SK-N-SH treated with all-trans-retinoic acid at 6 μM for 48 hours (cell line): ENCODE measurements around the gene BARHL1.

Experiments
- ATAC-seq: fragments of 200-7000 bp; cut with Tn5 transposase; 3 replicates; pipeline ENCODE4 v1.9.1; 2020; ENCODE audit warnings: mild to moderate bottlenecking, moderate library complexity
- ARNTL ChIP-seq: fragments of 450-650 bp; formaldehyde crosslinking; IDR thresholded peaks from 2 replicates; pipeline ENCODE4 v1.5.0; 2020; ENCODE audit warnings: low read depth, mild to moderate bottlenecking, moderate library complexity, borderline replicate concordance
- BACH2 ChIP-seq: fragments of 250-450 bp; sonication (Bioruptor Pico); IDR thresholded peaks from 2 replicates; pipeline ENCODE4 v1.9.0; 2021; ENCODE audit warnings: mild to moderate bottlenecking, borderline replicate concordance
- CSDC2 ChIP-seq: fragments of 250-450 bp; sonication (Bioruptor Pico); IDR thresholded peaks from 2 replicates; pipeline ENCODE4 v1.5.0; 2020; ENCODE audit warnings: mild to moderate bottlenecking, moderate library complexity
- ESRRG ChIP-seq: fragments of 250-450 bp; sonication (Bioruptor Pico); IDR thresholded peaks from 2 replicates; pipeline ENCODE4 v1.6.1; 2021; ENCODE audit warnings: mild to moderate bottlenecking
- GLIS3 ChIP-seq: fragments of 250-450 bp; sonication (Bioruptor Pico); IDR thresholded peaks from 2 replicates; pipeline ENCODE4 v1.5.0; 2020; ENCODE audit warnings: mild to moderate bottlenecking, moderate library complexity
- ISL1 ChIP-seq: fragments of 250-450 bp; sonication (Bioruptor Pico); IDR thresholded peaks from 2 replicates; pipeline ENCODE4 v2.1.2; 2022; ENCODE audit warnings: mild to moderate bottlenecking, moderate library complexity
- OSR1 ChIP-seq: fragments of 250-450 bp; sonication (Bioruptor Pico); IDR thresholded peaks from 2 replicates; pipeline ENCODE4 v1.8.0; 2022; ENCODE audit warnings: moderate library complexity, mild to moderate bottlenecking, inconsistent platforms
- PATZ1 ChIP-seq: fragments of 250-450 bp; sonication (Bioruptor Pico); IDR thresholded peaks from 2 replicates; pipeline ENCODE4 v1.8.0; 2020; ENCODE audit warnings: mild to moderate bottlenecking, moderate library complexity, borderline replicate concordance
- PPARA ChIP-seq: fragments of 250-450 bp; sonication (Bioruptor Pico); IDR thresholded peaks from 2 replicates; pipeline ENCODE4 v1.5.0; 2020; ENCODE audit warnings: mild to moderate bottlenecking, borderline replicate concordance
- RARB ChIP-seq: fragments of 250-450 bp; sonication (Bioruptor Pico); IDR thresholded peaks from 2 replicates; pipeline ENCODE4 v1.8.0; 2021; ENCODE audit warnings: mild to moderate bottlenecking, moderate library complexity
- SNAI2 ChIP-seq: fragments of 250-450 bp; sonication (Bioruptor Pico); IDR thresholded peaks from 2 replicates; pipeline ENCODE4 v1.5.0; 2020; ENCODE audit warnings: mild to moderate bottlenecking, moderate library complexity
- TCF4 ChIP-seq: fragments of 250-450 bp; sonication (Bioruptor Pico); IDR thresholded peaks from 2 replicates; pipeline ENCODE4 v1.8.0; 2021; ENCODE audit warnings: mild to moderate bottlenecking, moderate library complexity, borderline replicate concordance
- TOX ChIP-seq: fragments of 250-450 bp; sonication (Bioruptor Pico); IDR thresholded peaks from 2 replicates; pipeline ENCODE4 v1.8.0; 2021; ENCODE audit warnings: mild to moderate bottlenecking, moderate library complexity, borderline replicate concordance
- TSHZ2 ChIP-seq: fragments of 250-450 bp; sonication (Bioruptor Pico); IDR thresholded peaks from 2 replicates; pipeline ENCODE4 v1.5.0; 2020; ENCODE audit warnings: mild to moderate bottlenecking, moderate library complexity
- ZC3H10 ChIP-seq: fragments of 250-450 bp; sonication (Bioruptor Pico); IDR thresholded peaks from 2 replicates; pipeline ENCODE4 v1.5.1; 2021; ENCODE audit warnings: mild to moderate bottlenecking, moderate library complexity
- ZFP3 ChIP-seq: fragments of 250-450 bp; sonication (Bioruptor Pico); IDR thresholded peaks from 2 replicates; pipeline ENCODE4 v1.5.0; 2020; ENCODE audit warnings: mild to moderate bottlenecking, moderate library complexity
- ZFP30 ChIP-seq: fragments of 450-650 bp; formaldehyde crosslinking; IDR thresholded peaks from 2 replicates; pipeline ENCODE4 v1.5.0; 2022; ENCODE audit warnings: mild to moderate bottlenecking, moderate library complexity
- ZNF565 ChIP-seq: fragments of 450-650 bp; formaldehyde crosslinking; conservative IDR thresholded peaks from 2 replicates; pipeline ENCODE4 v1.5.0; 2020; ENCODE audit warnings: low read depth, mild to moderate bottlenecking, moderate library complexity
- ZNF70 ChIP-seq: fragments of 450-650 bp; formaldehyde crosslinking; IDR thresholded peaks from 2 replicates; pipeline ENCODE4 v1.5.0; 2020; ENCODE audit warnings: mild to moderate bottlenecking, moderate library complexity
- ZNF8 ChIP-seq: fragments of 450-650 bp; formaldehyde crosslinking; IDR thresholded peaks from 2 replicates; pipeline ENCODE4 v1.5.0; 2020; ENCODE audit warnings: mild to moderate bottlenecking, moderate library complexity
- TF ChIP-seq, protein P1 (sequence below): fragments of 250-450 bp; sonication (Bioruptor Pico); IDR thresholded peaks from 2 replicates; pipeline ENCODE4 v1.5.1; 2021; ENCODE audit warnings: mild to moderate bottlenecking, moderate library complexity

Gene BARHL1

GRCh38 chr9:132587592-132587955 is 5.2 kb downstream of the BARHL1 start:
- TF ChIP-seq BACH2 (CRISPR knock-in tag) (no peak), PATZ1 (CRISPR knock-in tag) (no peak), TOX (no peak), ARNTL (CRISPR knock-in tag) (no peak), ZNF8 (no peak), ZNF565 (CRISPR knock-in tag) (no peak), ISL1 (no peak), ZFP30 (CRISPR knock-in tag) (no peak), TSHZ2 (CRISPR knock-in tag) (no peak), GLIS3 (no peak), OSR1 (CRISPR knock-in tag) (no peak)
- no peak for ATAC-seq

- ATAC-seq = no peak
- TF ChIP-seq ZNF8 (no peak), ESRRG (no peak), ZC3H10 (no peak), ZFP30 (CRISPR knock-in tag) (no peak), TCF4 (no peak), TOX (no peak), OSR1 (CRISPR knock-in tag) (no peak), SNAI2 (CRISPR knock-in tag) (no peak), RARB (CRISPR knock-in tag) (no peak), BACH2 (CRISPR knock-in tag) (no peak), ZFP3 (CRISPR knock-in tag) (no peak), ZNF70 (no peak), GLIS3 (no peak), CSDC2 (no peak), ZNF565 (CRISPR knock-in tag) (no peak)
- TF ChIP-seq, protein P1, sequence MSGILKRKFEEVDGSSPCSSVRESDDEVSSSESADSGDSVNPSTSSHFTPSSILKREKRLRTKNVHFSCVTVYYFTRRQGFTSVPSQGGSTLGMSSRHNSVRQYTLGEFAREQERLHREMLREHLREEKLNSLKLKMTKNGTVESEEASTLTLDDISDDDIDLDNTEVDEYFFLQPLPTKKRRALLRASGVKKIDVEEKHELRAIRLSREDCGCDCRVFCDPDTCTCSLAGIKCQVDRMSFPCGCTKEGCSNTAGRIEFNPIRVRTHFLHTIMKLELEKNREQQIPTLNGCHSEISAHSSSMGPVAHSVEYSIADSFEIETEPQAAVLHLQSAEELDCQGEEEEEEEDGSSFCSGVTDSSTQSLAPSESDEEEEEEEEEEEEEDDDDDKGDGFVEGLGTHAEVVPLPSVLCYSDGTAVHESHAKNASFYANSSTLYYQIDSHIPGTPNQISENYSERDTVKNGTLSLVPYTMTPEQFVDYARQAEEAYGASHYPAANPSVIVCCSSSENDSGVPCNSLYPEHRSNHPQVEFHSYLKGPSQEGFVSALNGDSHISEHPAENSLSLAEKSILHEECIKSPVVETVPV (CRISPR knock-in tag) = no peak
Observed at GRCh38 chr9:132588098-132588497, 5.7 kb downstream of the BARHL1 start.

DNA sequence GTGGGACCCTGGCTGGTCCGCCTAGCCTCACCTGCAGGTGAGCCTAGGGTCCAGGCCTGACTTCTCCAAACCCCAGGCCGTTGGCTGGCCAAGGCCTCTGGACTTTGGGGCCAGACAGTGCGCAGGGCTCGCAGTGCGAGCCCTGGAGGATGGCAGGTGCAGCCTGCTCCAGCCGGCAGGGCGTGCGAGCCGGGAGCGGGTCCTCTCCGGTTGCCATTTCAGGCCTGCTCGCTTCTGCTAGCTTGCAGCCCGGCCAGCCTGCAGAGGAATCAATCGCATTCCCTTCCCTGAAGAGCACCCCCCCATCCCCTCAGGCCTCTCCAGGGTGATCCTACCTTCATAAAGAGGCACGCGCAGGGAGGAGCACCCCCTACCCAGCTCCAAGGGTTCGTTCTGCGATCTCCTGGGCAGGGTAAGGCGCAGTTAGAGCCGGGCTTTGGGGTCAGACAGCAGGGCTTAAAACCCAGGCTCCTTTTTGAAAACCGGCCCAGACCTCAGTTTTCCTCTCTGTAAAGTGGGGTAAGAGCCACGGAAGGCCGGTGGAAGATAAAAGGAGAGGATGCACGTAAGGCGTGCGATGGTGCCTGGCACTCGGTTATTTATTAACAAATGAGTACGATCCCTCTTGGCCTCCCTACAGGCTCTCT is 6.2 kb downstream of the BARHL1 start:
- no peak for TF ChIP-seq PPARA (CRISPR knock-in tag)
- TF ChIP-seq, protein P1 (CRISPR knock-in tag) = no peak
- no peak for TF ChIP-seq RARB (CRISPR knock-in tag)
- no peak for TF ChIP-seq BACH2 (CRISPR knock-in tag)
- no peak for TF ChIP-seq ZNF8
- no peak for TF ChIP-seq ZNF70
- no peak for TF ChIP-seq ZFP30 (CRISPR knock-in tag)
- TF ChIP-seq ISL1 = no peak
- no peak for ATAC-seq
